OCI-LY1 (cell line): ENCODE measurements around the gene ZNF618.

Experiments
- H2AFZ ChIP-seq: fragments of 200-600 bp; sonication (generic), shearing (Covaris generic); 2 replicates; pipeline ENCODE4 v1.6.0; 2014; ENCODE audit warnings: antibody characterized with exemption, mild to moderate bottlenecking, low read length
- H3F3A ChIP-seq: fragments of 200-600 bp; sonication (generic), shearing (Covaris generic); 2 replicates; pipeline ENCODE4 v1.6.0; 2014; ENCODE audit warnings: mild to moderate bottlenecking, antibody characterized with exemption, low read length, moderate library complexity; ENCODE audit not compliant: insufficient read depth
- H3K27ac ChIP-seq: fragments of 200-600 bp; sonication (generic); 2 replicates; pipeline ENCODE4 v1.5.1; 2014; ENCODE audit warnings: low read length, mixed run types, mild to moderate bottlenecking, low read depth; ENCODE audit not compliant: poor library complexity, severe bottlenecking
- H3K27me3 ChIP-seq: fragments of 200-600 bp; sonication (generic); 2 replicates; pipeline ENCODE4 v1.6.0; 2014; ENCODE audit warnings: antibody characterized with exemption, mild to moderate bottlenecking, low read length, moderate library complexity; ENCODE audit not compliant: insufficient read depth
- H3K36me3 ChIP-seq: fragments of 200-600 bp; sonication (generic); 2 replicates; pipeline ENCODE4 v1.6.1; 2014; ENCODE audit warnings: mild to moderate bottlenecking, antibody characterized with exemption, low read length, moderate library complexity, mixed read lengths; ENCODE audit not compliant: insufficient read depth
- H3K4me1 ChIP-seq: fragments of 200-600 bp; sonication (generic); 2 replicates; pipeline ENCODE4 v1.5.1; 2014; ENCODE audit warnings: mild to moderate bottlenecking, low read length, moderate library complexity; ENCODE audit not compliant: insufficient read depth, severe bottlenecking
- H3K4me2 ChIP-seq: fragments of 200-600 bp; sonication (generic), shearing (Covaris generic); 2 replicates; pipeline ENCODE4 v1.6.1; 2014; ENCODE audit warnings: low read length
- H3K4me3 ChIP-seq: fragments of 200-600 bp; sonication (generic); 2 replicates; pipeline ENCODE4 v1.5.1; 2014; ENCODE audit warnings: low read length, low read depth, mild to moderate bottlenecking, mixed read lengths; ENCODE audit not compliant: poor library complexity, severe bottlenecking
- H3K79me2 ChIP-seq: fragments of 200-600 bp; shearing (Covaris generic); 2 replicates; pipeline ENCODE4 v1.6.1; 2016; ENCODE audit warnings: mixed run types, low read length, mixed read lengths; ENCODE audit not compliant: insufficient read depth
- H3K9ac ChIP-seq: fragments of 200-600 bp; sonication (generic), shearing (Covaris generic); 2 replicates; pipeline ENCODE4 v1.6.1; 2014; ENCODE audit warnings: mild to moderate bottlenecking, low read length, mixed read lengths
- H3K9me2 ChIP-seq: fragments of 200-600 bp; sonication (generic), shearing (Covaris generic); 2 replicates; pipeline ENCODE4 v1.6.1; 2014; ENCODE audit warnings: low read depth, mild to moderate bottlenecking, low read length, mixed read lengths
- H3K9me3 ChIP-seq: fragments of 200-600 bp; shearing (Covaris generic); 2 replicates; pipeline ENCODE4 v1.6.1; 2014; ENCODE audit warnings: low read length, mixed read lengths
- H4K20me1 ChIP-seq: fragments of 200-600 bp; sonication (generic), shearing (Covaris generic); 2 replicates; pipeline ENCODE4 v1.6.0; 2016; ENCODE audit warnings: mild to moderate bottlenecking, low read length; ENCODE audit not compliant: insufficient read depth
- CTCF ChIP-seq: fragments of 200-600 bp; sonication (generic), shearing (Covaris generic); IDR thresholded peaks from 2 replicates; pipeline ENCODE4 v1.5.1; 2017; ENCODE audit warnings: mild to moderate bottlenecking, antibody characterized with exemption, low read length, moderate library complexity, mixed read lengths
- EZH2 ChIP-seq: fragments of 200-600 bp; sonication (generic), shearing (Covaris generic); IDR thresholded peaks from 2 replicates; pipeline ENCODE4 v1.8.0; 2017; ENCODE audit warnings: borderline replicate concordance, mixed run types, mild to moderate bottlenecking, antibody characterized with exemption, low read length, moderate library complexity, mixed read lengths

ZNF618 gene

GRCh38 chr9:113950195-113951031, 74.3 kb downstream of the ZNF618 start:
- Histone ChIP-seq H3F3A (no peaks in the 10 kb centered on the region), H2AFZ (no peak overlapping the region), H3K9me3 (no peaks in the 10 kb centered on the region), H3K9me2 (no peaks in the 10 kb centered on the region), H4K20me1 (no peaks in the 10 kb centered on the region), H3K79me2 (no peaks in the 10 kb centered on the region), H3K4me3 (no peak overlapping the region), H3K27me3 (no peaks in the 10 kb centered on the region), H3K27ac (no peak overlapping the region), H3K4me2 (no peak overlapping the region), H3K36me3 (no peaks in the 10 kb centered on the region), H3K4me1 (no peaks in the 10 kb centered on the region), H3K9ac (no peak overlapping the region)
- TF ChIP-seq EZH2 (no peak), CTCF (no peak)

GRCh38 chr9:113951032-113951372, 74.9 kb downstream of the ZNF618 start:
- no peak overlapping the region for H3K4me3 ChIP-seq
- H3K27ac ChIP-seq = no peak overlapping the region
- no peaks in the 10 kb centered on the region for H3K27me3 ChIP-seq
- no peak for TF ChIP-seq EZH2
- no peak for TF ChIP-seq CTCF
- no peaks in the 10 kb centered on the region for H3K9me2 ChIP-seq
- no peak overlapping the region for H3K4me2 ChIP-seq
- no peak overlapping the region for H3K9ac ChIP-seq
- no peaks in the 10 kb centered on the region for H3K36me3 ChIP-seq
- no peaks in the 10 kb centered on the region for H3K4me1 ChIP-seq
- no peaks in the 10 kb centered on the region for H3K9me3 ChIP-seq
- no peaks in the 10 kb centered on the region for H3K79me2 ChIP-seq
- H4K20me1 ChIP-seq = no peaks in the 10 kb centered on the region
- H3F3A ChIP-seq = no peaks in the 10 kb centered on the region
- H2AFZ ChIP-seq = no peak overlapping the region

- Histone ChIP-seq H3K36me3 (no peaks in the 10 kb centered on the region), H4K20me1 (no peaks in the 10 kb centered on the region), H3K9me3 (no peaks in the 10 kb centered on the region), H3F3A (no peaks in the 10 kb centered on the region), H3K9ac (no peak overlapping the region), H3K4me3 (no peak overlapping the region), H3K27me3 (no peaks in the 10 kb centered on the region), H3K4me2 (no peak overlapping the region), H3K27ac (no peak overlapping the region), H3K79me2 (no peaks in the 10 kb centered on the region), H3K9me2 (no peaks in the 10 kb centered on the region), H2AFZ (no peak overlapping the region), H3K4me1 (no peaks in the 10 kb centered on the region)
- TF ChIP-seq EZH2 (no peak), CTCF (no peak)
These were observed 76.6 kb downstream of the ZNF618 start for GRCh38 chr9:113952676-113953075.
